PC-3 (cell line): ENCODE results near the gene CELSR2. TPM values are rescaled to one million over a fixed set of nuclear protein-coding genes. Genes with fewer than 3 reads are reported as not detected.

ENCODE experiments used
- ATAC-seq: fragments of 200-7000 bp; cut with Tn5 transposase; 2 replicates; pipeline ENCODE4 v1.9.1; 2020; ENCODE audit warnings: mild to moderate bottlenecking, moderate library complexity
- BruUV-seq: library from RNA; stranded (reverse); fragments of 400-500 nt; replicated peaks from 2 replicates; lab custom pipeline; 2021; lab: Mats Ljungman, UMichigan
- CTCF ChIA-PET: fragments of 300-600 bp; sonication (Branson Sonifier 250); formaldehyde crosslinking; loops from one replicate; lab custom pipeline; 2022; ENCODE audit warnings: antibody characterized with exemption; lab: Charles Lee
- POLR2A ChIA-PET: fragments of 300-600 bp; sonication (Branson Sonifier 250); formaldehyde crosslinking; loops from one replicate; lab custom pipeline; 2022; ENCODE audit warnings: antibody characterized with exemption; ENCODE audit not compliant: unreplicated experiment; lab: Charles Lee
- DNase-seq: peaks from one replicate; pipeline ENCODE4 v3.0.0-alpha.2; 2015
- H2AFZ ChIP-seq: fragments of 300-600 bp; sonication (generic); 2 replicates; pipeline ENCODE4 v1.6.0; 2016; ENCODE audit warnings: antibody characterized with exemption, low read length
- H3F3A ChIP-seq: fragments of 300-600 bp; sonication (generic); one replicate; pipeline ENCODE4 v1.6.0; 2017; ENCODE audit warnings: antibody characterized with exemption, low read length, control low read depth, mild to moderate bottlenecking; ENCODE audit not compliant: unreplicated experiment
- H3K27ac ChIP-seq: fragments of 300-600 bp; sonication (generic); 2 replicates; pipeline ENCODE4 v1.5.1; 2016; ENCODE audit warnings: mild to moderate bottlenecking, low read length
- H3K27me3 ChIP-seq: fragments of 300-600 bp; sonication (generic); 2 replicates; pipeline ENCODE4 v1.6.1; 2016; ENCODE audit warnings: low read length, mixed read lengths
- H3K36me3 ChIP-seq: fragments of 300-600 bp; sonication (generic); 2 replicates; pipeline ENCODE4 v1.6.1; 2016; ENCODE audit warnings: low read depth, mixed run types, low read length, mixed read lengths
- H3K4me1 ChIP-seq: fragments of 300-600 bp; sonication (generic); 2 replicates; pipeline ENCODE4 v1.5.1; 2016; ENCODE audit warnings: low read length; ENCODE audit not compliant: insufficient read depth
- H3K4me2 ChIP-seq: fragments of 300-600 bp; sonication (generic); 2 replicates; pipeline ENCODE4 v1.6.0; 2016; ENCODE audit warnings: low read length
- H3K4me3 ChIP-seq: fragments of 300-600 bp; sonication (generic); 2 replicates; pipeline ENCODE4 v1.5.1; 2016; ENCODE audit warnings: mild to moderate bottlenecking, low read length, mixed read lengths
- H3K79me2 ChIP-seq: fragments of 300-600 bp; sonication (generic); 2 replicates; pipeline ENCODE4 v1.6.1; 2017; ENCODE audit warnings: low read length, mixed read lengths
- H3K9ac ChIP-seq: fragments of 300-600 bp; sonication (generic); 2 replicates; pipeline ENCODE4 v1.6.0; 2016; ENCODE audit warnings: mild to moderate bottlenecking, low read length
- H3K9me2 ChIP-seq: fragments of 300-600 bp; sonication (generic); replicated peaks from 2 replicates; pipeline ENCODE4 v1.6.1; 2016; ENCODE audit warnings: mixed run types, low read length, mixed read lengths
- H3K9me3 ChIP-seq: fragments of 300-600 bp; sonication (generic); 2 replicates; pipeline ENCODE4 v1.6.1; 2016; ENCODE audit warnings: low read length, mixed read lengths
- H4K20me1 ChIP-seq: fragments of 300-600 bp; sonication (generic); 2 replicates; pipeline ENCODE4 v1.6.1; 2016; ENCODE audit warnings: low read length, mixed read lengths
- CTCF ChIP-seq: fragments of 300-600 bp; sonication (generic); conservative IDR thresholded peaks from 2 replicates; pipeline ENCODE4 v1.5.1; 2017; ENCODE audit warnings: antibody characterized with exemption, low read depth, mild to moderate bottlenecking, low read length
- EZH2 ChIP-seq: fragments of 300-600 bp; sonication (generic); IDR thresholded peaks from one replicate; pipeline ENCODE4 v1.6.1; 2017; ENCODE audit warnings: antibody characterized with exemption, mild to moderate bottlenecking, low read length; ENCODE audit not compliant: unreplicated experiment
- EZH2phosphoT487 ChIP-seq: fragments of 300-600 bp; sonication (generic); IDR thresholded peaks from 2 replicates; pipeline ENCODE4 v1.6.1; 2018; ENCODE audit warnings: mild to moderate bottlenecking, antibody characterized with exemption, low read length, borderline replicate concordance
- intact Hi-C: fragments of 100-400 bp; cut with micrococcal nuclease; formaldehyde crosslinking; loops from 2 replicates; pipeline ENCODE4 v1.9.0; 2023
- total RNA-seq: library from RNA; depleted of rRNA; stranded (reverse); fragments of >200 nt; gene quantifications from 2 replicates; pipeline ENCODE4 v1.2.3, GENCODE V29; 2014

The CELSR2 gene
- total RNA-seq, 1 experiment from 2014 or later = 3.6 TPM

- CTCF ChIA-PET = no interaction called here
- no peak overlapping the region for H3K27ac ChIP-seq
- H2AFZ ChIP-seq = no peak overlapping the region
- H3F3A ChIP-seq = no peaks in the 10 kb centered on the region
- no peaks in the 10 kb centered on the region for H3K36me3 ChIP-seq
- H3K4me1 ChIP-seq = peaks cover 2% of the 10 kb centered on the region
- no peaks in the 10 kb centered on the region for H3K27me3 ChIP-seq
- H3K9me3 ChIP-seq = no peaks in the 10 kb centered on the region
- intact Hi-C loops = no loop called here
- no peaks in the 10 kb centered on the region for H3K9me2 ChIP-seq
- H3K79me2 ChIP-seq = peaks cover 13% of the 10 kb centered on the region
- no peak for DNase-seq
- H3K4me2 ChIP-seq = no peak overlapping the region
- H3K9ac ChIP-seq = no peak overlapping the region
- ATAC-seq = no peak
- POLR2A ChIA-PET = no interaction called here
- TF ChIP-seq EZH2 = no peak
- peaks cover 6% of the 10 kb centered on the region; the same call in 1 of the 2 replicates for H4K20me1 ChIP-seq
- BruUV-seq = no TSS peak
- H3K4me3 ChIP-seq = no peak overlapping the region
Measured at GRCh38 chr1:109210058-109210457, 39.3 kb upstream of the CELSR2 start.

GRCh38 chr1:109213345-109213823 is 36.0 kb upstream of the CELSR2 start:
- H3K4me2 ChIP-seq = peak overlapping the region; percentile 88
- no peaks in the 10 kb centered on the region for H3K9me3 ChIP-seq
- peak overlapping the region; percentile 94; the same call in 1 of the 2 replicates for H2AFZ ChIP-seq
- H4K20me1 ChIP-seq = peaks cover 23% of the 10 kb centered on the region; the same call in 1 of the 2 replicates
- H3K27me3 ChIP-seq = no peaks in the 10 kb centered on the region
- no peak overlapping the region; the same call in 1 of the 2 replicates for H3K9ac ChIP-seq
- DNase-seq = no peak
- intact Hi-C loops = no loop called here
- CTCF ChIA-PET = no interaction called here
- H3K9me2 ChIP-seq = no peaks in the 10 kb centered on the region
- peaks cover 11% of the 10 kb centered on the region for H3K36me3 ChIP-seq
- peak overlapping the region; percentile 94 for H3K4me3 ChIP-seq
- H3K79me2 ChIP-seq = peaks cover 44% of the 10 kb centered on the region
- no peak for TF ChIP-seq CTCF
- BruUV-seq = no TSS peak
- no peak overlapping the region for H3K27ac ChIP-seq
- H3K4me1 ChIP-seq = peaks cover 14% of the 10 kb centered on the region
- no peak for ATAC-seq
- no peaks in the 10 kb centered on the region for H3F3A ChIP-seq
- POLR2A ChIA-PET = no interaction called here

- Histone ChIP-seq H3K9me3 (no peaks in the 10 kb centered on the region), H3K9ac (peak within 1 kb of the TSS; percentile 94), H3K9me2 (no peaks in the 10 kb centered on the region), H3K4me3 (peak within 1 kb of the TSS; percentile 94), H3K79me2 (peaks cover 50% of the 10 kb centered on the region), H4K20me1 (peaks cover 23% of the 10 kb centered on the region; the same call in 1 of the 2 replicates), H3K4me1 (peaks cover 14% of the 10 kb centered on the region), H3K36me3 (peaks cover 11% of the 10 kb centered on the region), H3K27me3 (no peaks in the 10 kb centered on the region), H3K4me2 (peak within 1 kb of the TSS; percentile 88), H2AFZ (peak within 1 kb of the TSS; percentile 94), H3K27ac (peak within 1 kb of the TSS; percentile 48), H3F3A (no peaks in the 10 kb centered on the region)
- no peak for TF ChIP-seq CTCF
- TF ChIP-seq EZH2phosphoT487 = no peak
- no peak for TF ChIP-seq EZH2
- ChIA-PET POLR2A (no interaction called here), CTCF (no interaction called here)
- peak; percentile 86 for DNase-seq
- intact Hi-C loops = no loop called here
- BruUV-seq = TSS peak; percentile 99
- peak; percentile 88 for ATAC-seq
Measured at GRCh38 chr1:109213824-109214693, 35.3 kb upstream of the CELSR2 start, which contains the start of gene SARS1. Gene SARS1, plus strand, starts transcription at chr1:109213918. Its CDS starts 75 bp downstream, at chr1:109213993.
